NT2/D1 (cell line): ENCODE measurements around the gene CCDC57.

ENCODE experiments used
- SUZ12 ChIP-seq: IDR thresholded peaks from 2 replicates; pipeline ENCODE4 v1.6.1; 2011; ENCODE audit not compliant: insufficient read length, insufficient read depth; ENCODE audit errors: extremely low read depth
- YY1 ChIP-seq: IDR thresholded peaks from 2 replicates; pipeline ENCODE4 v1.6.1; 2011; ENCODE audit not compliant: insufficient read length, insufficient read depth
- ZNF274 ChIP-seq: IDR thresholded peaks from 2 replicates; pipeline ENCODE4 v1.6.1; 2011; ENCODE audit warnings: mild to moderate bottlenecking, low read depth, low read length

DNA sequence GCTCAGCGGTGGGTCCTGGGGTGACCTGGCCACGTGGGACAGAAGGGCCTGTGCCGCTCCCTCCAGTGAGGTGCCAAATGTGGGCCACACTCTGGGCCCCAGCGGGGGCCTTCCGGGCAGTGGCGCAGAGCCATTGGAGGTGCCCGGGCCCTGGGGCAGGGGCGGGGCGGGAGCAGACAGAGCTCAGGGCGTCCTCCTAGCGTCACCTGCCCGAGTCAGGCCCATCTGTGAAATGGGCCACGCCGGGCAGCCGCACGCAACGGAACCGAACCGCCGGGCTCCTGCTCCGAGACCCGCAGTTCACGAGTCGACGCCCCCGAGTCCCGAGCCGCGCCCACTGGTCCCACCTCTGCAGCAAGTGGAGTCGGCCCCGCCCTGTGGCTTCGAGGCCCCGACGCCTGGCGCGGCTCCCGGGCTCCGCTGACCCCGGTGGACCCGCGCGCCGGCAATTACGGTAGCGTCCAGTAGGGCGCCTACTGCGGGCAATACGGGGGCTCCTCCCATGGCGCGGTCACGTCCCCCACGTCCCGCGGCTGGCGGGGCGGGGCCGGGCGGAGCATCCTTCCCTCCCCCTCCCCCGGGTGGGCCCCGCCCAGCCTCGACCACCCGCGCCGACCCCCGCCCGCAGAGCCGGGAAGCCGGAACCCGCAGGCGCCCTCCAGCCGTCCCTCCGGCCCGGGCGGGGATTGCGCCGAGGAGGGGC is 18.1 kb upstream of the CCDC57 start:
- no peak for TF ChIP-seq SUZ12
- TF ChIP-seq YY1: no peak
- TF ChIP-seq ZNF274: no peak
